HUES6 (cell line): ENCODE results near the gene UBE2G2.

ENCODE experiments used
- H3K27ac ChIP-seq: 2 replicates; pipeline ENCODE4 v1.7.0; 2013; ENCODE audit warnings: low read depth, mild to moderate bottlenecking, low read length, inconsistent platforms
- H3K27me3 ChIP-seq: 2 replicates; pipeline ENCODE4 v1.6.1; 2013; ENCODE audit warnings: low read length; ENCODE audit not compliant: control insufficient read depth, insufficient read depth
- H3K36me3 ChIP-seq: 2 replicates; pipeline ENCODE4 v1.6.1; 2013; ENCODE audit warnings: low read length; ENCODE audit not compliant: control insufficient read depth, insufficient read depth
- H3K4me1 ChIP-seq: 2 replicates; pipeline ENCODE4 v1.6.1; 2013; ENCODE audit warnings: low read length; ENCODE audit not compliant: control insufficient read depth, insufficient read depth
- H3K4me3 ChIP-seq: 2 replicates; pipeline ENCODE4 v1.5.1; 2013; ENCODE audit warnings: low read depth, low read length
- H3K9ac ChIP-seq: one replicate; pipeline ENCODE4 v1.6.1; 2013; ENCODE audit warnings: mild to moderate bottlenecking, low read length
- H3K9me3 ChIP-seq: 2 replicates; pipeline ENCODE4 v1.6.1; 2013; ENCODE audit warnings: low read depth, low read length; ENCODE audit not compliant: control insufficient read depth, insufficient read depth

UBE2G2 gene

GRCh38 chr21:44722731-44723130 lies 78.9 kb downstream of the UBE2G2 start:
- H3K27ac ChIP-seq, result no peak overlapping the region
- no peaks in the 10 kb centered on the region for H3K36me3 ChIP-seq
- no peaks in the 10 kb centered on the region for H3K9me3 ChIP-seq
- no peak overlapping the region for H3K9ac ChIP-seq
- H3K4me3 ChIP-seq, result peak overlapping the region; percentile 34; the same call in 1 of the 2 replicates
- H3K4me1 ChIP-seq, result peaks cover 30% of the 10 kb centered on the region
- H3K27me3 ChIP-seq, result peaks cover 22% of the 10 kb centered on the region

- no peak overlapping the region for H3K4me3 ChIP-seq
- peaks cover 24% of the 10 kb centered on the region for H3K27me3 ChIP-seq
- H3K27ac ChIP-seq, result no peak overlapping the region
- H3K9me3 ChIP-seq, result no peaks in the 10 kb centered on the region
- H3K36me3 ChIP-seq, result no peaks in the 10 kb centered on the region
- H3K4me1 ChIP-seq, result peaks cover 30% of the 10 kb centered on the region
- no peak overlapping the region for H3K9ac ChIP-seq
Measured at GRCh38 chr21:44720170-44720569, 81.5 kb downstream of the UBE2G2 start.
